ENCODE data around the gene GJB6.

DNA sequence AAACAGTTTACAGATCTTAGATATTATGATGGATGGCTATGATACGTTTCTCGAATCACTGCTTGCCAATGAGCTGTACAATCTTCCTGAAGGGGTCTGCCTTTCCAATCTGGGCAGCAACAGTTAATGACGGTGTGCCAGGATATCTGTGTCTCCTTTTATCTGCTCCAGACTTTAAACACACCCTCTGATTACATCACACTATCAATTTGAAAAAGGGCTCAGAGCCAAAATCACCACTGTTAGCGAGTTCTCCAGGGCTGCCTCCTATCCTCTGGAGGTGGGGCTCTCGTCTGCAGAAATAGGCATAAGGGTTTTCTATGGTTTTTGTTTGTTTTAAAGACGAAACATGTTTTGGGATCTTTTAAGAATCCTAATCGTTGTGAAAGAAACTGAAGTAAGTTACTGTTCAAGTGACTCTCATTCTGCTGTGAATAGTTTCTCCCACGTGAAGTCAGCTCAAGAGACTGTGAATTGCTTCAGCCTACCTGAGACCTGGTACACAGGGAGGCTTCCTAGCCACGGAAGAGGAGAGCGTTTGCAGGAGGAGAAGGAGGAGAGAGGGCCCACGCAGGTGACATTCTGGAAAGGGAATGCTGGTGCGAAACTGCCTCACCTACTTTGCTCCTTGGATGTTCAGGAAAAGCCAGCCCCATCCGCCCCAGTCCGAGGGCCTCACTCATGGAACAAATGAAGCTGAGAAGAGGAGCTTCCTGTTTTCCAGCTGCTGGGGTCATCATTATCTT is 56.0 kb downstream of the GJB6 start:
- TF ChIP-seq, protein P1, sequence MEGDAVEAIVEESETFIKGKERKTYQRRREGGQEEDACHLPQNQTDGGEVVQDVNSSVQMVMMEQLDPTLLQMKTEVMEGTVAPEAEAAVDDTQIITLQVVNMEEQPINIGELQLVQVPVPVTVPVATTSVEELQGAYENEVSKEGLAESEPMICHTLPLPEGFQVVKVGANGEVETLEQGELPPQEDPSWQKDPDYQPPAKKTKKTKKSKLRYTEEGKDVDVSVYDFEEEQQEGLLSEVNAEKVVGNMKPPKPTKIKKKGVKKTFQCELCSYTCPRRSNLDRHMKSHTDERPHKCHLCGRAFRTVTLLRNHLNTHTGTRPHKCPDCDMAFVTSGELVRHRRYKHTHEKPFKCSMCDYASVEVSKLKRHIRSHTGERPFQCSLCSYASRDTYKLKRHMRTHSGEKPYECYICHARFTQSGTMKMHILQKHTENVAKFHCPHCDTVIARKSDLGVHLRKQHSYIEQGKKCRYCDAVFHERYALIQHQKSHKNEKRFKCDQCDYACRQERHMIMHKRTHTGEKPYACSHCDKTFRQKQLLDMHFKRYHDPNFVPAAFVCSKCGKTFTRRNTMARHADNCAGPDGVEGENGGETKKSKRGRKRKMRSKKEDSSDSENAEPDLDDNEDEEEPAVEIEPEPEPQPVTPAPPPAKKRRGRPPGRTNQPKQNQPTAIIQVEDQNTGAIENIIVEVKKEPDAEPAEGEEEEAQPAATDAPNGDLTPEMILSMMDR (IDR thresholded peaks at IDR 0.05), result no peak
- TF ChIP-seq POLR2A (IDR thresholded peaks at IDR 0.05), result no peak
